ENCODE results near the gene SVOP.

Gene SVOP

GRCh38 chr12:108973629-108974152 lies 47.2 kb downstream of the SVOP start:
- no peak for DNase-seq (ENCODE audit: low spot score)

- no peak for DNase-seq (ENCODE audit: low spot score)
Measured at GRCh38 chr12:108972358-108972757, 48.5 kb downstream of the SVOP start.

GRCh38 chr12:108969622-108970021 lies 51.2 kb downstream of the SVOP start:
- no peak for DNase-seq (ENCODE audit: low spot score)

GRCh38 chr12:108967869-108968540 lies 52.9 kb downstream of the SVOP start:
- peak; percentile 61 for DNase-seq (ENCODE audit: low spot score)

- DNase-seq (ENCODE audit: low spot score), result no peak
Measured at GRCh38 chr12:108966378-108967151, 54.3 kb downstream of the SVOP start.

- no peak for DNase-seq (ENCODE audit: low spot score)
Measured at GRCh38 chr12:108965886-108966285, 55.0 kb downstream of the SVOP start.

GRCh38 chr12:108964371-108965352 lies 56.2 kb downstream of the SVOP start:
- no peak for DNase-seq (ENCODE audit: low spot score)

GRCh38 chr12:108962256-108962655 lies 58.6 kb downstream of the SVOP start:
- DNase-seq (ENCODE audit: low spot score), result no peak

GRCh38 chr12:108959748-108960655 lies 60.9 kb downstream of the SVOP start:
- no peak for DNase-seq (ENCODE audit: low spot score)

- peak; percentile 61 for DNase-seq (ENCODE audit: low spot score)
Measured at GRCh38 chr12:108955225-108955835, 65.5 kb downstream of the SVOP start.

- DNase-seq (ENCODE audit: low spot score), result peak; percentile 13
Measured at GRCh38 chr12:108950991-108951739, 69.7 kb downstream of the SVOP start.

GRCh38 chr12:108949976-108950375 lies 70.9 kb downstream of the SVOP start:
- no peak for DNase-seq (ENCODE audit: low spot score)

- no peak for DNase-seq (ENCODE audit: low spot score)
Measured at GRCh38 chr12:108948367-108948766, 72.5 kb downstream of the SVOP start.

- DNase-seq (ENCODE audit: low spot score), result no peak
Measured at GRCh38 chr12:108947097-108947496, 73.8 kb downstream of the SVOP start.

- DNase-seq (ENCODE audit: low spot score), result no peak
Measured at GRCh38 chr12:108940138-108940537, 80.7 kb downstream of the SVOP start.

- DNase-seq (ENCODE audit: low spot score), result no peak
Measured at GRCh38 chr12:108939594-108939993, 81.3 kb downstream of the SVOP start.

GRCh38 chr12:108938247-108938924 lies 82.5 kb downstream of the SVOP start:
- no peak for DNase-seq (ENCODE audit: low spot score)

GRCh38 chr12:108935159-108935763 lies 85.6 kb downstream of the SVOP start:
- no peak for DNase-seq (ENCODE audit: low spot score)

GRCh38 chr12:108933949-108934348 lies 86.9 kb downstream of the SVOP start:
- DNase-seq (ENCODE audit: low spot score), result no peak
